D721Med (cell line): ENCODE data around the gene TRIM33.
"Not testable (repeated sequence)": the region's sequence is repeated elsewhere in the genome, so short reads cannot be mapped to it uniquely, and the experiment has no call there.

ENCODE experiments used
- DNase-seq: peaks from one replicate; pipeline ENCODE4 v3.0.0; 2011; ENCODE audit warnings: low spot score; ENCODE audit not compliant: insufficient read length
- FAIRE-seq: peaks from 2 replicates; lab custom pipeline; 2011; peaks lifted over from hg19 to GRCh38; lab: Jason Lieb, UNC
- CTCF ChIP-seq: IDR thresholded peaks from 2 replicates; pipeline ENCODE4 v1.5.1; 2012; ENCODE audit warnings: mild to moderate bottlenecking, control low read depth; ENCODE audit not compliant: insufficient read depth; ENCODE audit errors: missing control alignments

The TRIM33 gene

GRCh38 chr1:114457675-114458236, 53.2 kb downstream of the TRIM33 start:
- no peak for FAIRE-seq
- no peak for TF ChIP-seq CTCF
- DNase-seq: no peak

- no peak for TF ChIP-seq CTCF
- DNase-seq: no peak
- no peak for FAIRE-seq
These were observed 54.4 kb downstream of the TRIM33 start for GRCh38 chr1:114456586-114456985.

GRCh38 chr1:114455102-114455785, 55.8 kb downstream of the TRIM33 start:
- FAIRE-seq (no peak), DNase-seq (no peak)
- no peak for TF ChIP-seq CTCF

- TF ChIP-seq CTCF: no peak
- DNase-seq (no peak), FAIRE-seq (no peak)
These were observed 56.5 kb downstream of the TRIM33 start for GRCh38 chr1:114454539-114454938.

GRCh38 chr1:114453361-114453784, 57.6 kb downstream of the TRIM33 start:
- no peak for FAIRE-seq
- no peak for DNase-seq
- TF ChIP-seq CTCF: no peak

GRCh38 chr1:114448370-114449036, 62.5 kb downstream of the TRIM33 start:
- no peak for DNase-seq
- TF ChIP-seq CTCF: no peak
- no peak for FAIRE-seq

GRCh38 chr1:114446198-114446597, 64.8 kb downstream of the TRIM33 start:
- no peak for DNase-seq
- no peak for TF ChIP-seq CTCF
- FAIRE-seq: no peak

GRCh38 chr1:114443226-114443625, 67.8 kb downstream of the TRIM33 start:
- DNase-seq, FAIRE-seq: not testable (repeated sequence)
